T47D (cell line): ENCODE results near the gene TRAF7.
A peak's percentile ranks its signal among the peaks of the same experiment; 100 is the strongest.
"Not testable (repeated sequence)": the region's sequence is repeated elsewhere in the genome, so short reads cannot be mapped to it uniquely, and the experiment has no call there.

Experiments
- DNase-seq, 2 experiments: peaks; one replicate each; pipeline versions ENCODE4 v3.0.0 to v3.0.0-alpha.2; 2011 to 2012; ENCODE audit warnings: low read depth in 1 of 2, low spot score in 1 of 2
- JUND ChIP-seq: IDR thresholded peaks from 2 replicates; pipeline ENCODE4 v1.6.1; 2012; ENCODE audit warnings: low read depth
- in situ Hi-C: cut with HindIII; loops from 2 replicates; pipeline ENCODE4 v1.10.0; 2016; ENCODE audit warnings: low sequenced_read_pairs, low pct_unique_long_range_greater_than_20kb

The TRAF7 gene

DNA sequence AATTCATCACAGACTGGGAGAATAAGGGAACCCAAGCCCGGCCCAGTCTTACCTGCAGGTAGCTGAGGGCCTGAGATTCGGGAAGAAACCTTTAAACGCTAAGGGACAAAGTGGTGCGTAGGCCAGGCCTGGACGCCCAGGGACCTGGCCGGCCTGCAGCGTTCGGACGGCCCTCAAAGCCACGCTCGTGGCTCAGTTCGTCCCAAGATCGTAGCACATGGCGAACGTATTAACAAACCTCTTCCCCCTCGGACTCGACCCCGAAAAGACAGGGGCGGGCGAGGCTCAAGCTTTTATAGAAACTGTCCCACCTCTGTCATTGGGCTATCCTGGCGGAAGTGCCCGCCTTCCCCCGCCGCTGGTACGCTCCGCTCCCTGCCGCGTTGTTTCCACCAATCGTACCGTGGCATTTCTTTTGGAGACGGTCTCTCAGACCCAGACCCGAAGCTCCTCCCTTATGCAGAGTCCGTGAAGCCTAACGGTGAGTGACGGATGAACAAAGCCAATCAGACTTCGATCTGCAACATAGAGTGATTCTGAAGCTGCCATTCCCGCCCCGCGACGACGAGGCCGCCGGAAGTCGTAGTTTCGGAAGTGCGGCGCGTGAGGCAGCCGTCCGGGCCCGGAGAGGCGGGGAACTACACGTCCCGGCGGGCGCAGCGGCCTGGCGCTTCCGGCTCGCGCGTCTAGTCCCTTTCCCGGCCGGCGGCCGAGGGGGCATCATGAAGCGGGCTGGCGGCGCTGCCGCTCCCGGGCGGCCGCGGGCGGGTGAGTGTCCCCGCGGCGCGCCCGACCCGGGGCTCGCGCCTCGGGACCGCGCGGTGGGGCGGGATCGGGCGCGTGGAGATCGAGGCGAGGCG, at the start of gene TRAF7:
TSS of gene TRAF7 (plus strand) at position 692 of the 860 bp plus-strand sequence. CDS start 8,139 bp downstream, outside the sequence.
- no peak for TF ChIP-seq JUND
- DNase-seq = peak; percentile 100
- in situ Hi-C loops = no loop called here

DNA sequence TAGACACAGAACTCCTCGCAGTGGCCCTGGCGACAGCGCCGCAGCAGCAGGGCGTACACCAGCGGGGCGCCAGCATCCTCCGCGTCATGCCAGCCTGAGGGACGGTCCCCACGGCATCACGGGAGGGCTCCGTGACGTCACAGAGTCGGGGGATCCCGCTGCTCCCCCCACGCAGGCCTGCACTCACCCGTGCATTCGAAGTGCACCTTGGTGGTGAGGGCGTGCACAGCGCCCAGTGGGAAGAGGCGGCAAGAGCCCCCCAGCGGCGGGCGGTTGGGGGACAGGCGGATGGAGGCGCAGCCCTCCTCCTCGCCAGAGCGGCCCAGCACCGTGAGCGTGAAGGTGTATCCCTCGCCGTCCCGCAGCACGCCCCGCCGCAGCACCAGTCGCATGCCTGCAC, 49.4 kb upstream of the TRAF7 start:
- in situ Hi-C loops, DNase-seq: not testable (repeated sequence)

DNA sequence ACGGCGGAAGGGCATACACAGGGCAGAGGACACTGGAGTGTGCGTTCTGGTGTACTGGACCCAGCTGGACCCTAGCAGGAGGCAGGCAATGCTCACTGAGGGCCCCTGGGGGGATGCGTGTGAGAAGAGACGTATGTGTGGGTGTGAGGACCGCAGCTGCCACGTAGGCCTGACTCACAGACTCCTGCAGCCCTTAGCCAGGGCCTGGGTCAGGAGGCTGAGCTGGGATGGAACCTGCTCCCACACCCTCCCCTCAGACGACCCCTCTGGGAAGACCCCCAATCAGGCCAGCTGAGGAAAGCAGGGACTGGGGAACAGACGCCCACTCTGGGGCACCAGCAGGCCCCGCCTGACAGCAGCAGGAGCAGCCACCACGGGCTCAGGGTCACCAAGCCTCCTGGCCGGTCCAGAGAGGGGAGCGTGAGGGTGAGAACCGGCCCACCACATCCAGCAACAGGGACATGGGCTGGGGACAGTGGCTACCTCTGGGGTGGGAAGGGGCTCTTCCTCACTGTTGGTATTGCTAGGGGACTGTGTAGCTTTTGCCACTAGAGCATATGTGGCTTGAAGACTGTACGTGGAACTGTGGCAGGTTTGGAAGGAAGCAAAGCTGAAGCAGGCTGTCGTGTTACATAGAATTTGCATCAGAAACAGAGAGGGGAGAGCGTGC, 48.3 kb upstream of the TRAF7 start:
- in situ Hi-C loops, DNase-seq: not testable (repeated sequence)

DNA sequence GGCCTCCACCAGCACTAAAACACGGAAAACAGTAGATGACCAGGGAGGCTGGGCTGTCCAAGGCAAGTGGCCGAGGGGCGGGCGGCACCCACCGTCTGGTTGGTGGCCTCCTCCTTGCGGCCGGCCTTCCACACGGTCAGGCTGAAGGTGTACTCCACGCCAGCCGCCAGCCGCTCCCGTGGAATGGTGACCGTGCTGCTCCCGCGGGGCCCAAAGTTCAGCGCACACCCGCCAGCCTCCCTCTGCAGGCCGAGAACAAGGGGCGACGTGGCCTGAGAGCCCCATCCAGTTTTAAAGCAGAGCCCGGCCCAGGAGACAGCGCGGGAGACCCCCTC, 47.8 kb upstream of the TRAF7 start:
- in situ Hi-C loops, DNase-seq: not testable (repeated sequence)

DNA sequence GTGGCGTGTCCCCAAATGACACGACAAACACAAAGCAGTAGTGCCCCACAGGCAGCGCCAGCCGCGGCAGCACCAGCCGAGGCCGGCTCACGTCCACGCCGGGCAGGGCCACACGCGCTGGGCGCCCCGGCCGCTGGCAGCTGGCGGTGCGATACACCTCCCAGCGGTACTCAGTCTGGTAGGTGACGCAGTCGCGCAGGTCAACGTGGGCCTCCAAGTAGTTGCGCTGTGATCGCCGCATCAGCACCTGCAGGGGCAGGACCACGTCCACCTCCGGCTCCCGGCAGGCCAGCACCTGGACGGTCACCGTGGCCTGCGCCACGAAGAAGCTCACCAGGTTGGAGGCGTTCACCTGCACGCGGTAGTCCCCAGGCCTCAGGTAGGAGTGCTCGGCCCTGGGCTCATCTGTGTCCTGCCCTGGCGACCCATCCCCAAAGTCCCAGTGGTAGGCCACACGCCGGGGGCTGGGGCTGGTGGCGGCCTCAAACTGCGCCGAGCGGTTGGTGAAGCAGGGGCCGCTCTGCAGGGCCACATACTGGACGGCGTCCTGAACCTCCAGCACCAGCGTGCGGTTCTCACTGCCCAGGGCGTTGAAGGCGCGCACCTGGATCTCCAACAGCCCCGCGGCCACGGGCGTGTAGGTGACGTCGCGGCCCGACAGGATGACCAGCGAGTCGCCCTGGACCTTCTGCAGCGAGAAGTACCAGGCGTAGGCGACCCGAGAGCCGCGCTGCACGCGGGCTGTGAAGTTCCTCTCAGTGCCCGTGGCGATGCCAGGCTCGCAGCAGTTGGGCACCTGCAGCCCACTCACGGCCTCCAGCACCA, 46.9 kb upstream of the TRAF7 start:
- in situ Hi-C loops, DNase-seq: not testable (repeated sequence)

DNA sequence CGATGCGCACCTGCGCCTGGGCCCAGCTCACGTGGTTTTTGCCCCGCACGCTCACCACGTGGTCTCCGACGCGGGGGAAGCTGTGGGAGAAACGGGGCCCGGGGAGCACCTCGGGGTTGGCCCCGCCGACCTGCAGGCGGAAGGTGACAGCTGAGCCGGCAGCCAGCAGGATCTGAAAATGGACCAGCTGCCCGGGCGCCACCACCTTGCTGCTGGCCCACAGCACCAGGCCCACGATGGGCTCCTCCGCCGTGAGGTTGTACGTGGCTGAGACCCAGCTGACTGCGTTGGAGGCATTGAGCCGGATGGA, 46.4 kb upstream of the TRAF7 start:
- in situ Hi-C loops, DNase-seq: not testable (repeated sequence)

DNA sequence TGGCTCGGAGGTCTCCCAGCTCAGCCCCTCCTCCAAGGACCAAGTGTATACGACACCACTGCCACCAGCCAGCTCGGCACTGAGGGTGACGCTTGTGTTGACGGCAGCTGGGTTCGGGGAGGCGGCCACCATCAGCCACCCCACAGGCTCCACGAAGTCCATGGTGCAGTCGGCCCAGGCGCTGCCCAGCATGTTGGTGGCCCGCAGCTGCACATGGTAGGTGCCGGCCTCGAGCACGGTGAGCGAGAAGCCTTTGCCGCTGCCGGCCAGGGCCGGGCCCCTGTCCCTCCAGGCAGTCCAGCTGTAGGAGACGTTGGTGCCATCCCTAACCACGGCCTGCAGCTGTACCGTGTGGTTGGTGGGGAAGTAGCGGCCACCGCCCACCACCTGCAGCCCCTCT, 45.7 kb upstream of the TRAF7 start:
- in situ Hi-C loops, DNase-seq: not testable (repeated sequence)

DNA sequence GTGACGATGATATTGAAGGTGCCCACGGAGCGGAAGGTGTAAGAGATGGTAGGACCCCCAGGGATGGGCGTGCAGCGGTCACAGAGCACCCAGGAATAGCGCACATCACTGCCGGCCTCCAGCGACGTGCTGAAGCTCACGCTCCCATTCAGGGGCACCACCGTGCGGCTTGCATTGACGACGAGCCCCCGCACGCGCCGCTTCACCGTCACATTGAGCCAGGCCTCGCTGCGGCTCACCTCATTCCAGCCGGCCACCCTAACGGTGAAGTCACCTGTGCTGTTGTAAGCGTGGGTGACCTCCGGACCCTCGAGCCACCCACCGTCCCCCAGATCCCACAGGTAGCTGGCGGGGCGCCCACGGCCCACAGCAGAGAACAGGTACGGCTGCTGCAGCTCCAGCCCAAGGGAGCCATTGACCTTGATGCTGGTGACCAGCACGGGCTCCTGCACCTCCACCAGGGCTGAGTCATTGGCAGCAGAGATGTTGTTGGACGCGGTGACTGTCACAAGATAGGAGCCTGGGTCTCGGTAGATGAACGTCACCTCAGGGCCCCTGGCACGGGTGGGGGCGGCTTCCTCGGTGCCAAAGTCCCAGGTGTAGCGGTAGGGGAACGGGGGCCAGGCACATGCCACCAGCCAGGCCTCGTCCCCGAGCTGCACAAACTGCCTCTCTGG, 45.1 kb upstream of the TRAF7 start:
- in situ Hi-C loops, DNase-seq: not testable (repeated sequence)

DNA sequence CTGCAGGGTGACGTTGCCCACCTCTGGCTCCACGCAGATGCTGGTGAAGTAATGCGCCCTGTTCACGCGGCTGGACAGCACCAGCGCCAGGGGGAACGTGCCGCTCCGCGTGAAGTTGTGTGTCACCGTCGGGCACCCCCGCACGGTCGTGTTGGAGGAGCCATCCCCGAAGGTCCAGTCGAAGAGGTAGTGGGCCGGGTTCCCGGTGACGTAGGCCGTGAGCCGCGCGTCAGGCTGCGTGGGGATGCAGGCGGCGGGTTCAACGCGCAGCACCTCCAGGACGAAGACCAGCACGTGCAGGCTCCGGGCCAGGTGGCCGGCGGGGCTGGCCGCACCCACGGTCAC, 44.6 kb upstream of the TRAF7 start:
- in situ Hi-C loops, DNase-seq: not testable (repeated sequence)

DNA sequence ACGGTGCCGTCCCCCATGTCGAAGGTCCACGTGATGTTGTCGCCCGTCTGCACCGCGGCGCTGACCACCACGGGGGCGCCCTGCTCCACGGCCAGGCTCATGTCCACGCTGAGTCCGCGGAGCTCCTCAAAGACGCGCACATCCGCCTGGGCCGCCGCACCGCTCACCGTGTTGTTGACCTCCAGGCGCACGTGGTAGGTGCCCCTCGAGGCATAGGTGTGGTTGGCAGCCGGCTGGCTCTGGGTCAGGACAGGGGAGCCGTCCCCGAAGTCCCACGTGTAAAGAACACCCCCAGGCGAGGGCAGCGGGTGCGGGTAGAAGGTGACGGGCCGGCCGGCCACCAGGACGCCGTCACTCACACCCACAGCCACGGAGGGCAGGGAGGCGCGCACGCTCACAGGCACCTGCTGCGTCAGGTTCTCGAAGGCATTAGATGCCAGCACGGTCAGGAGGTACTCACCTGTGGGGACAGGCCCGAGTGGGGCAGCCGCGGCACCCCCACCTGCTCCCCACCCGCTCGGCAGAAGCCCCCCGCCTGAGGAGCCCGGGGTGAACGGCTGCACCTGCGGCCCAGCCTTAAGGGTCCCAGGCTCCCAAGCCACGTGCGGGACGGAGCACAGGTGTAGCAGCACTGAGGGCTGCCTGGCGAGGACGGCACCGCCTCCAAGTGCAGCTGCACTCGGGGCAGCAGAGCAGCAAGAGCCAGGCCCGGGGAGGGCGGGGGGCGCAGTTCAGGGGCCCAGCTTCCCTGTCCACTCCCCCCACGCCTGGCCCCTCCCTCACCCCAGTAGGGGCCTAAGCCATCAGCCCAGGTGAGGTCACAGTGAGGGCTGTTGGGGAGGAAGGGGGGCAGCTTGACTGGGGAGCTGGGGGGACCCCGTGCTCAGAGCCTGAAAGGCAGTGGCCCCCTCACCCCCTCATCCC, 43.9 kb upstream of the TRAF7 start:
- DNase-seq, in situ Hi-C loops: not testable (repeated sequence)

DNA sequence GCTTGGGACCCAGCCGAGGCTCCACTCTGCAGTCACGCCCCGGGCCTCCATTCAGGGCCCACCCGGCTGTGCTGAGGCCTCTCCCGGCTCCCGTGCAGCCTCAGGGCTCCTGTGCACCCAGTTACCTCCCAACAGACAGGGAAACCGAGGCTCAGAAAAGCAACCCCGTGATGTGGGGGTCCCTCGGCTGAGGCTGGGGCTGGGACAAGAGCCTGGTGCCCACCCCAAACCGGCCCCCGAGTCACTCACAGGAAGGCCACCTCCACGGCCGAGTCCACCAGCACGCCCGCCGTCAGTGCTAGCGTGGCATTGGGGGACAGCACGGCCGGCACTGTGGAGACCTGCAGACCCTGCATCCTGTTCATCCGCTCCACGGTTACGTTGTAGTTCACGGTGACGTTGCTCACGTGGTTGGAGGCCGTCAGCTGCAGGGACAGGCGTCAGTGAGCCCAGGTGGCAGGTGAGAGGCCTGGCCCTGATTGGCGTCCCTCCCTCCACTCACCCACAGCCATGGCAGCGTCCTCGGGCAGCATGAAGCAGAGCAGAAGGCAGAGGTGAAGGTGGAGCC, 43.0 kb upstream of the TRAF7 start:
- in situ Hi-C loops, DNase-seq: not testable (repeated sequence)

DNA sequence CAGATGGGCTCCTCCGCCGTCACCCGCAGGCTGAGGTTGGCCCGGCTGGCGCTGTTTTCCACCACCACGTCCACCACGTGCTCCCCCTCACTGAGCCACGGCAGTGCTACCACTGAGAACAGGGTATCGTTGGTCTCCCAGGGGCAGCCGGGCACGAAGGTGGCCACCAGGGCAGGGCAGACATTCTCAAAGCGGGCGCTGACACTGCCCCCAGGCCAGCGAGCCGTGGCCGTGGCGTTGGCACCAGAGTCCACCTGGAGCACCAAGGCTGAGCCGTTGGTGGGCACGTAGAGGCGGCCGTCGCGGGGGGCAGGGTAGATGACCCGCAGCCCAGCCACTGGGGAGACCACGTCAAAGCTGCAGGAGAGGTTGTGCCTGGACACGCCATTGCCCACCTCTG, 41.4 kb upstream of the TRAF7 start:
- DNase-seq, in situ Hi-C loops: not testable (repeated sequence)

DNA sequence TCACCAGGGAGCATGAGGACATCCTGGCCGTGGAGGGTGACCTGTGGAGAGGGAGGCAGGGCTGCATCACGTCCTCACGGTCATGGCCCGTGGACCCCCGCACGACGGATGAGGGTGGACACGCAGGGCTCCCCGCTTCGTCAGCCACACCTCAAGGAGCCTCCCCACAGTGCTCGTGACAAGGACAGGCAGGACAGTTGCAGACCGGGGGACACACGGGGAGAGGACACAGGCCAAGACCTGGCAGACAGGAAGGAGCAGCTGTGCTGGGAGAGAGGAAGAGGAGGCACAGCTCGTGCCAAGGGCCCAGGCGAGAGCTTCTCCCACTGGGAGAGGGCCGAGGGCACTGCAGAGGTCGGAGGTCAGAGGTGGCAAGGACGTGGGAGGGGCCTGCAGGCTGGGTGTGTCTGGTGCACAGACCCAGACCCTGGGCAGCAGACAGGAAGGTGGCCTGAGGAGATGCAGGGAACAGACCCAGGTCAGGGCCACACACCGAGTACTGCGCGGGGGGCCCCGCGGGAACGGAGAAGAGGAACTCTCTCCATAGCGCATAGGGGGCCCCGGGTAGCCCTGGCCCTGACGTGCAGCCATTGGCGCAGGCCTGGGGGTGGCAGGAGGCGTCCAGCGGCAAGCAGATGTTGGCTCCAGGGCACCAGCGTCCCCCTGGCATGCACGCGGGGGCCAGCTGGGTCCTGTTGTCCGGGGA, 40.5 kb upstream of the TRAF7 start:
- DNase-seq, in situ Hi-C loops: not testable (repeated sequence)
